ENCODE measurements around the gene CWC25. TPM values are rescaled to one million over a fixed set of nuclear protein-coding genes. Genes with fewer than 3 reads are reported as not detected.

Gene CWC25
- total RNA-seq, 1 experiment from 2014 or later = 77.8 TPM

GRCh38 chr17:38777641-38778250, 47.4 kb downstream of the CWC25 start:
- no TSS peak for BruUV-seq (replicated peaks)
- Mint-ChIP-seq H3K36me3 (ENCODE audit: insufficient read depth, unreplicated experiment) (peaks cover 59% of the 10 kb centered on the region), H3K4me3 (ENCODE audit: low read depth, unreplicated experiment) (no peak overlapping the region), H3K4me1 (ENCODE audit: low read depth, unreplicated experiment) (no peaks in the 10 kb centered on the region), H3K9me3 (ENCODE audit: low read depth, unreplicated experiment) (no peaks in the 10 kb centered on the region), H3K27me3 (ENCODE audit: unreplicated experiment) (no peaks in the 10 kb centered on the region), H3K27ac (ENCODE audit: unreplicated experiment) (no peak overlapping the region)
- intact Hi-C loops (cut with micrococcal nuclease; ENCODE audit: unreplicated experiment) = no loop called here
- CTCF ChIA-PET = interaction anchor here (0.6 to 0.7 kb wide), 2 partner anchors 43 to 678 kb away, joined by 3 to 4 read pairs; no protein-coding TSS in a partner anchor
- no peak for DNase-seq
- no peak for TF ChIP-seq CTCF (IDR thresholded peaks at IDR 0.05; ENCODE audit: unreplicated experiment)

GRCh38 chr17:38773258-38773657, 51.9 kb downstream of the CWC25 start:
- no TSS peak for BruUV-seq (replicated peaks)
- intact Hi-C loops (cut with micrococcal nuclease; ENCODE audit: unreplicated experiment) = no loop called here
- Mint-ChIP-seq H3K4me1 (ENCODE audit: low read depth, unreplicated experiment) (no peaks in the 10 kb centered on the region), H3K27me3 (ENCODE audit: unreplicated experiment) (no peaks in the 10 kb centered on the region), H3K27ac (ENCODE audit: unreplicated experiment) (no peak overlapping the region), H3K4me3 (ENCODE audit: low read depth, unreplicated experiment) (no peak overlapping the region), H3K36me3 (ENCODE audit: insufficient read depth, unreplicated experiment) (peaks cover 82% of the 10 kb centered on the region), H3K9me3 (ENCODE audit: low read depth, unreplicated experiment) (no peaks in the 10 kb centered on the region)
- TF ChIP-seq CTCF (IDR thresholded peaks at IDR 0.05; ENCODE audit: unreplicated experiment) = no peak
- no peak for DNase-seq
- CTCF ChIA-PET = interaction anchor here (1.5 kb wide), 1 partner anchor 14 kb away, joined by 3 read pairs; no protein-coding TSS in a partner anchor

- no peak overlapping the region for H3K4me3 Mint-ChIP-seq (ENCODE audit: low read depth, unreplicated experiment)
- H3K4me1 Mint-ChIP-seq (ENCODE audit: low read depth, unreplicated experiment) = no peaks in the 10 kb centered on the region
- H3K36me3 Mint-ChIP-seq (ENCODE audit: insufficient read depth, unreplicated experiment) = peaks cover 88% of the 10 kb centered on the region
- TF ChIP-seq CTCF (IDR thresholded peaks at IDR 0.05; ENCODE audit: unreplicated experiment) = no peak
- no TSS peak for BruUV-seq (replicated peaks)
- CTCF ChIA-PET = interaction anchor here (0.5 to 0.7 kb wide), 2 partner anchors 12 to 19 kb away, joined by 3 to 5 read pairs; no protein-coding TSS in a partner anchor
- no peaks in the 10 kb centered on the region for H3K27me3 Mint-ChIP-seq (ENCODE audit: unreplicated experiment)
- H3K9me3 Mint-ChIP-seq (ENCODE audit: low read depth, unreplicated experiment) = no peaks in the 10 kb centered on the region
- DNase-seq = no peak
- intact Hi-C loops (cut with micrococcal nuclease; ENCODE audit: unreplicated experiment) = no loop called here
- no peak overlapping the region for H3K27ac Mint-ChIP-seq (ENCODE audit: unreplicated experiment)
Observed at GRCh38 chr17:38768417-38768816, 56.7 kb downstream of the CWC25 start.

- intact Hi-C loops (cut with micrococcal nuclease; ENCODE audit: unreplicated experiment) = no loop called here
- no peaks in the 10 kb centered on the region for H3K27me3 Mint-ChIP-seq (ENCODE audit: unreplicated experiment)
- no peak overlapping the region for H3K4me3 Mint-ChIP-seq (ENCODE audit: low read depth, unreplicated experiment)
- H3K36me3 Mint-ChIP-seq (ENCODE audit: insufficient read depth, unreplicated experiment) = peaks cover 89% of the 10 kb centered on the region
- no peak for TF ChIP-seq CTCF (IDR thresholded peaks at IDR 0.05; ENCODE audit: unreplicated experiment)
- no peaks in the 10 kb centered on the region for H3K9me3 Mint-ChIP-seq (ENCODE audit: low read depth, unreplicated experiment)
- no peaks in the 10 kb centered on the region for H3K4me1 Mint-ChIP-seq (ENCODE audit: low read depth, unreplicated experiment)
- no peak for DNase-seq
- no peak overlapping the region for H3K27ac Mint-ChIP-seq (ENCODE audit: unreplicated experiment)
- CTCF ChIA-PET = no interaction called here
- no TSS peak for BruUV-seq (replicated peaks)
Observed at GRCh38 chr17:38766341-38766740, 58.8 kb downstream of the CWC25 start.
